Measurements from ENCODE around the gene DCD.
"Not testable (repeated sequence)": the region's sequence is repeated elsewhere in the genome, so short reads cannot be mapped to it uniquely, and the experiment has no call there.

The DCD gene

GRCh38 chr12:54648265-54648664, at the start of gene DCD:
Gene DCD (minus strand): TSS chr12:54648365. CDS start chr12:54648303, 62 bp downstream.
- FAIRE-seq, result no peak

DNA sequence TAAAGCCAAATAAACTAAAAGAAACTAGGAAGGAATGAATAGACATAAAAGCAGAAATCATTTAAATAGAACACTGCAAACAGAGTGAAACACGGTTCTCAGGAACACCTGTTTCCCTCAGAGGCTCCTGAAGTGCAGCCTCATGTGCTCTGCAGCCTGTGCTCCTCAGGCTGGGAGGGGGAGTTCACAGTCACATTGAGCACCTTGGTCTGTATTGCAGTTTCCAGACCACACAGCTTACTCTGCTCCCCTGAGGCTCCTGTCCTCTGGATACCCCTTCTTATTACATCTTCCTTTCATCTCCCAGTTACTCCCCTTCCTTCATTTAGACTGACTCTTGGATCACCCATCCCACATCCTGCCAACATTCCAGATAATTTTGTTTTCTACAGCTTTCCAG, 49.7 kb upstream of the DCD start:
- no peak for FAIRE-seq

- FAIRE-seq, result no peak
These were observed 44.2 kb upstream of the DCD start for GRCh38 chr12:54692353-54692752.

DNA sequence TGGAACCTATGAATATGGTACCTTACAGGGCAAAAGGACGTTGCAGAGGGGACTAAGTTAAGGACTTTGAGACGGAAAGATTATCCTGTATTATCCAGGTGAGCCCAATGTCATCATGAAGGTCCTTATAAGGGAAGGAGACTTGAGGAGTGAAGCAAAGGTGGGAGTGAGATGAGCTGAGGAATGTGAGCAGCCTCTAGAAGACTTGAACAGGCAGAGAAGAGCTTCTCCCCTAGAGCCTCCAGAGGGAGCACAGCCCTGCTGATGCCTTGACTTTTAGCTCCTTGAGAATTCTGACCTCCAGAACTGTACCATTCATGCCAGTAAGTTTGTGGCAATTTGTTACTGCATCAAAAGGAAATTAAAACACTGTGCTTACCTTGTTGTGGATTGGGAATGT, 41.8 kb upstream of the DCD start:
- FAIRE-seq, result no peak

GRCh38 chr12:54689034-54689372, 40.8 kb upstream of the DCD start:
- FAIRE-seq, result no peak

- FAIRE-seq, result no peak
These were observed 40.3 kb upstream of the DCD start for GRCh38 chr12:54688309-54689033.

DNA sequence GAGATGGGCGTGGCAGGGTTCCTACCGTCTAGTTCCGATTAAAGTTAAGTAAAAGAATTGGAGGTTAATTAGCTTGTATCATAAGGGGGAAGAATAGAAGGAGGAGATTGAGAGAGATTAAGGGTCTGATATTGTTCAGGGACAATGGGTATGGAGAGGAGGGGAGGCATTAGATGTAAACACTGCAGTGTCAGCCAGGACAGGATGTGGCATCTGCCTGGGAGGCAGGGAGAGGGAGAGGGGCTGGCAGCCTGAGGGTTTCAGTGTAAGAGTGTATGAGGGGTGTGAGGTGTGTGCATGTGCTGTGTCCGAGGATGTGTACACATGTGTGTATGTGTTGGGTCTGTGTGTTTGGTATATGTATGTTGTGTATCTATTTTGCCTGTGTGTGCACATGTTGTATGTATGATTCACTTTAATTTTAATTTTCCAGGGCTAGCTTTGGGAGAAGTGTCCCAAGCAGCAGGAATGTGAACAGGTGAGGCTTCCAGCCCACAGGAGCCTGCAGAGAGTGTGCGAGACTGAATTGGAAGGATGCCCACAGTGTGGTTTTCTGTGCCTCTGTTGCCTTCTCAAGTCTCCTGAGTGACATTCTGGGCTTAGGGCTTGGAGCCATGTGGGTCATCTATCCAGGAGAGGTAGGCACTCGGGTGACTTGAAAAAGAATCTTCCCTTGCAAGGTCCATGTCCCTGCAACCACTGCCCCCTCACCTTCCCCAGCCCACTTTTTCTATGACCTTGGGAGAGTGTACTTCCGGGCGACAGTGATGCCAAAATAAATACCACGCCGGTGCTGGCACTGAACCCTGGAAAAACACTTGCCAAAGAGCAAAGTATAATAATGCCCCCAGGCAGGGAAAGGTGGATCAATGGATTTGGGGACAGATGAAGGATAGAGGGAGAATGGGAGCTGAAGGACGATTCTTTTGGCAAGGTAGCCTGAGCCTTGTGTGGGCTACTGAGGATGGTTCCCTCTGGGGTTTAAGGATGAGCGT, 36.8 kb upstream of the DCD start:
- no peak for FAIRE-seq

DNA sequence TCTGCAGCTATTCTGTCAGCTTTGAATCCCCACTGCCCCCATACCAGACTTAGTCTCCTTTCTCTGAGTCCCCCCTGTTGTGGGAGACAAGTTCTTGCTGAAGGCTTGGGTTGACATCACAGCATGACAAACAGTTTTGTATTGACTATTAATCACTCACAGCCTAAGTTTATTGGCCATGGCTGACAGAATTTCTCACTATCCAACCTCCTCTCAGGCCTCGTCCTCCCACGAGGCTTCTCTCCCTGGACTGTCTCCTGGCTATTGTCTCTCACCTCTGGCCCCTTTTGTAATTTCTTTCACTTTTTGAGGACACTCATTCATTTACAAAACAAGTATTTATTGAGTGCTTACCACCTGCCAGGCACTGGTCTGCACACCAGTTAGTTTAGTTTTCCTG, 35.2 kb upstream of the DCD start:
- FAIRE-seq, result no peak

DNA sequence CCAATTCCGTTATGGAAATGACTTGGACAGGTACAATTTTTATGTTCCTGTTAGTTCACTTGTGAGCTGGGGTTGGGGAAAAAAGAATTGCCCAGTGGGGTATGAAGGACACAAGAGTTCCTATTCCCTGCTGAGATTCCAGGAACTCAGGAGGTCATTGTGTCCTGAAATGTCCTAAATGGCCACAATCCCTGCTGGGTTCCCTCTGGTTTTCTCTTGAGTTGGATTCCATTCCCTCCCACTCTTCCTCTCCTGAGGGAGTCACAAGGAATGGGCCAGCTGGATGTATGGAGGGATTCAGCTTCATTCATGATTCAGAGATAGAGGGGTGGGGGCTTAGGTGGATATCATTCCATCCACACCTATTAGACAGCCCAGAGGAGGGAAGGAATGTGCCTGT, 34.5 kb upstream of the DCD start:
- FAIRE-seq, result no peak

DNA sequence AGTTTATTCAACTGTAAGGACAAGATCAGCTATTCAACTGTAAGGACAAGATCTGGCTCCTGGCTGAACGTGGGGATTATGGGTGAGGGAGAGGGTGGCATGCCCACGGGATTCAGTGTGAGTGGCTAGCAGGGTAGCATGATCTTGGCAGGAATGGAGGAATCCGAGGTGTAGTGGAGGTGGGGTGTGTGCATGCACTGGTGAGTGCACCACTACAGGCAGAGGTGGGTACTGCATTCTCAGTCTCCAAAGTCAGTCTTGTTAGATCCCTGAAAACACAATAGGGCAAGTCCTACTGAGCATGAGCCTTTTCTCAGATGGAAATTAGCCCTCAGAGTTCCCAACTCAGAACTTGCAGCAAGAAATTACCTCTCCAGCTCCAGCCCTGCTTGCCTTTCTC, 32.2 kb upstream of the DCD start:
- FAIRE-seq, result no peak

- FAIRE-seq, result no peak
These were observed 30.0 kb upstream of the DCD start for GRCh38 chr12:54678131-54678530.

- FAIRE-seq, result no peak
These were observed 19.8 kb upstream of the DCD start for GRCh38 chr12:54667945-54668344.

- FAIRE-seq, result no peak
These were observed 17.8 kb upstream of the DCD start for GRCh38 chr12:54666008-54666407.

DNA sequence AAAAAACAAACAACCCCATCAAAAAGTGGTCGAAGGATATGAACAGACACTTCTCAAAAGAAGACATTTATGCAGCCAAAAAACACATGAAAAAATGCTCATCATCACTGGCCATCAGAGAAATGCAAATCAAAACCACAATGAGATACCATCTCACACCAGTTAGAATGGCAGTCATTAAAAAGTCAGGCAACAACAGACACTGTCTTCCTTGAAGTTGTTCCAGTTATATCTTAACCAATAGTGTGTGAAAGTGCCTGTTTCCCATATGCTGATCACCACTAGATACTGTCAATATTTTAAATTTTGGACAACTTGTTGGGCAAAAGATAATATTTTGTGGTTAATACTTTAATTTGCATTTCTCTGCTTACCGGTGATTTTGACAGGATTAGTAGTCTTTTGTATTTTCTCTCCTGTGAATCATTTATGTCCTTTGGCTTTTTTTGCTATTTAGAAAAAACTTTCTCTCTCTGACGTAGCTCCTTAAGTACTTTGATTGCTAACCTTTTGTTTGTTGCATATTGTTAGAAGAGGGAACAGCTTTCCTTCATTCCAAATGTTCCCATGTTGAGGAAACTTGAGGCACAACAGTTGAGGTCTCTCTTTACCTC, 17.0 kb upstream of the DCD start:
- not testable (repeated sequence) for FAIRE-seq

DNA sequence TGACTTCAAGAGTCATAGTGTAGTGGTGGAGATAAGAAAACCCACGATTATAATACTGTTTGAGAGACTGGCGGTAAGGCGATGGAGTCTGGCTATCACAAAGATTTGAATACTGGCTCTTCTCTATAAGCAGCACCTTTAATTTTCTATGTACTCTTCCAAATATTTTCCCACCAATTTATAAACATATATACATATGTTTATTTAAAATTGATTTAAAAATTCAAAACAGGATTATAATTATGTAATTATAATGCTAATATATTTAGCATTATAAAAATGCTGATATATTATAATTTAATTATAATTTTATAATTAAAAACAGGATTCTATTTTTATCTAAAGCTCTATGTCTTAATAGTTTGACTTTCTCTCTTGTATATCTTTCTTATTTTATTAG, 15.4 kb upstream of the DCD start:
- peak; percentile 83 for FAIRE-seq

GRCh38 chr12:54662026-54662425, 13.9 kb upstream of the DCD start:
- no peak for FAIRE-seq

GRCh38 chr12:54661048-54661447, 12.9 kb upstream of the DCD start:
- FAIRE-seq, result no peak

DNA sequence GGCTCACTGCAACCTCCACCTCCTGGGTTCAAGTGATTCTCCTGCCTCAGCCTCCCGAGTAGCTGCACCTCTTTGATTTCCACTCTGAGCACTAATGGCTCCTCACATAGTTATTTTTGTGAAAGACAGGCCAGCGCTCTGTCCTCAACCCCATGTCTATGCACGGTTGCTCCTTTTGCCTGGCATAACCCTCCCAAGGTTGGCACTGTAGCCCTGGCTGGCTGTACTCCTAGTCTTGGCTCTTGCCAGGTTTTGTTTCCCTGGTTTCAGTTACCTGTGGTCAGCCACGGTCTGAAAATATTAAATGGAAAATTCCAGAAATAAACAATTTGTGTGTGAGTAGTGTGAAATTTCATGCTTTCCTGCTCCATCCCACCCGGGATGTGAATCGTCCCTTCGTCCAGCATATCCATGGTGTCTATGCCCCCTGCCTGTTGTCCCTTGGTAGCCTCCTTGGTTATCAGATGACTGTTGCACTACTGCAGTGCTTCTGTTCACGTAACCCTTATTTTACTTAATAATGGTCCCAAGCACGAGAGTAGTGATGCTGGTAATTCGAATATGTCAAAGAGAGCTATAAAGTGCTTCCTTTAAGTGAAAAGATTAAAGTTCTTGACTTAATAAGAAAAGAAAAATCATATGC, 12.3 kb upstream of the DCD start:
- no peak for FAIRE-seq

DNA sequence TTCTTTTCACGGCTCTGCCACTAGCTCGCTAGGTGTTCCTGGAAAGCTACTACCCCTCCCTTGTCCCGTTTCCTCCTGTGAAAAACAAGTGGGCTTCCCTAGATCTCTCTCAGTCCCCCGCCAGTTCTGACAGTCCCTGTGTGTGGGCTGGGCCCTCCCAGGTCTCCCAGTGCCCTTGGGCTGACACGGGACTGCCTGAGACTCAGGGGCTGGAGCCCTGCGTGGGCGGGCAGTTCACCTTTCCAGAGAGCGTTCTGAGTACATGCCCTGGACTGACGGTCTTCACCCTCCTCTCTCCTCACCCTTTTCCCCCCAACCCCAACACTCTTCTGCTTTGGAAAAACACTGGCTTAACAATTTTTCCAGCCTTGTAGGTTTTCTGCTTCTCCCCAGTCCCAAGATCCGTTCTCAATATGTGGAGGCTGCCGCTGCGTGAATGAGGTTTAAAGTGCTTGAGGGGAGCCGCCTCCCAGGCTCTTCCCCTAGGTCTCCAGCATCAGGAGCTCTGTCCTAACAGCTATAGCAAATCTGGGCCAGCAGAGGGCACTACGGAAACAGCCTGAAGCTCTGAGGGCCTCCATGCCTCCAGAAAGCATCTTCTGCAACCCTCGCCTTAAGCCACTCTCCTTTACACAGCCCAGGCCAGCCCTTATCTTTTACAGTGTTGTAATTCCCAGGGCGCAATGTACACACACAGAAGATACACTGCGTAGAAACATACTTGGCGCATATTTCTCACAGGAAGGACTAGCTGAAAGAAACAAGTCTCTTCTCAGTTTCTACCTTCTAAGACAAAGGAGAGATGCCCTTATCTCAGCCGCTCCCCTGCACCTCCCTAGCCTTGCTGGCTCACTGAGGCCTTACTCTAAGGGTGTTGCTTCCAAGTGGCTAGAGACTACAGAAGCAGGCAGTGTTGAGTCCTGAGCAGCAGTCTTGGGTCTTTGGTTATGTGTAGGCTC, 10.4 kb upstream of the DCD start:
- no peak for FAIRE-seq

- no peak for FAIRE-seq
These were observed 9.0 kb upstream of the DCD start for GRCh38 chr12:54657105-54657607.

- no peak for FAIRE-seq
These were observed 6.8 kb upstream of the DCD start for GRCh38 chr12:54654926-54655325.

DNA sequence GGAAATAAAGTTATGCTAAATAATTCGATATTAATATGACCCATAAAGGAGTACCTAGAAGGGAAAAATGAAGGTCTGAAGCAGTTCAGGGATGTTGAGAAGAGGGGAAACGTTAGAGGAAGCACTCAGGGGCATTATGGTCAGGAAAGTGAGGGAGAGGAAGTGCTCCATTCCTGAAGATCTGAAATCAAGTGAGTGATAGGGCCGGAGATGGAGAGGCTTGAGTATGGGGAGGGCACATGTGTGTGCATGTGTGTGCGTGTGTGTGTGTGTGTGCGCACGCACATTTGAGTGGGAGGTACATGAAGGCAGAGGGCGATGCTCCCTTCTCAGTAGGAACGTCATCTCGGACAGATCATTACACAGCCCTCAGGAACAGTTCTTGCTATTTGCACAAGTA, 4.9 kb upstream of the DCD start:
- FAIRE-seq, result no peak

Data from colon (tissue), 2 donors.